ENCODE data around the gene FAM187B.

DNA sequence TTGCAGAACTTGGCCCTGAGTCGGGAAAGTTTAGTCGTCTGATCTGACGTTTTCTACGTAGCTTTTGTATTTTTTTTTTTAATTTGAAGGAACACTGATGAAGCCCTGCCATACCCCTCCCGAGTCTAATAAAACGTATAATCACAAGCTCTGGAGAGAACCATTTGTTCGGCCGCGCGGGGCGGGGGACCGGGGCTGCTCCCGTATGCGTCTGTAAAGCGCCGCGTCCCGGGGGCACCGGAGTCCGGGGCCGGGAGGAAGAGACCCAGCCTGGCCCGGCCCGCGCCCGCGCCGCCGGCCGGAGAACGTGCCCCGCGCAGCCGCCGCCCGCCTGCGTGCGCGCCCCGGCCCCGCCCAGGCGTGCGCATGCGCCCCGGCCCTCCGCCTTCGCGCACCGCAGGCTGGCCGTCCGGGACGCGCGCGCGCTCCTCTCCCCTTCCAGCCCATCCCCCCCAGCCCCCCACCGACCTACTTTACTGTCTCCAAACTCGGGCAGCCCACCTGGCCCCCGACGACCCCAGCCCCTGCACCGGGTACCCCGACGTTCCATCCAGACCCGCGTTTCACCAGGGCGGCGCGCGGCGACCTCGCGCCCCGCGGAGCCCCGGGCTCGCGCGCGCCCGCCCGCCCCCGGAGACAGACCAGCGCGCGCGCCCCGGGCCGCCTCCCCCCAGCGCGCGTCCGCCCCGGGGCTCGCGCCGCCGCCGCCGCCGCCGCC lies 39.4 kb upstream of the FAM187B start:
- TF ChIP-seq, protein P1, sequence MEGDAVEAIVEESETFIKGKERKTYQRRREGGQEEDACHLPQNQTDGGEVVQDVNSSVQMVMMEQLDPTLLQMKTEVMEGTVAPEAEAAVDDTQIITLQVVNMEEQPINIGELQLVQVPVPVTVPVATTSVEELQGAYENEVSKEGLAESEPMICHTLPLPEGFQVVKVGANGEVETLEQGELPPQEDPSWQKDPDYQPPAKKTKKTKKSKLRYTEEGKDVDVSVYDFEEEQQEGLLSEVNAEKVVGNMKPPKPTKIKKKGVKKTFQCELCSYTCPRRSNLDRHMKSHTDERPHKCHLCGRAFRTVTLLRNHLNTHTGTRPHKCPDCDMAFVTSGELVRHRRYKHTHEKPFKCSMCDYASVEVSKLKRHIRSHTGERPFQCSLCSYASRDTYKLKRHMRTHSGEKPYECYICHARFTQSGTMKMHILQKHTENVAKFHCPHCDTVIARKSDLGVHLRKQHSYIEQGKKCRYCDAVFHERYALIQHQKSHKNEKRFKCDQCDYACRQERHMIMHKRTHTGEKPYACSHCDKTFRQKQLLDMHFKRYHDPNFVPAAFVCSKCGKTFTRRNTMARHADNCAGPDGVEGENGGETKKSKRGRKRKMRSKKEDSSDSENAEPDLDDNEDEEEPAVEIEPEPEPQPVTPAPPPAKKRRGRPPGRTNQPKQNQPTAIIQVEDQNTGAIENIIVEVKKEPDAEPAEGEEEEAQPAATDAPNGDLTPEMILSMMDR (IDR thresholded peaks at IDR 0.05), result no peak
- no peak for TF ChIP-seq POLR2A (IDR thresholded peaks at IDR 0.05)
